Natural killer cell (primary cell): Measurements from ENCODE around the gene PER2. TPM values are rescaled to one million over a fixed set of nuclear protein-coding genes. Genes with fewer than 3 reads are reported as not detected.

Source experiments
- ATAC-seq, 3 donors: fragments of 150-1000 bp in 2 of 3; fragments of 200-7000 bp in 1 of 3; cut with Tn5 transposase; 1 replicate in 1 of 3; 2 replicates in 2 of 3; pipeline ENCODE4 v1.10.0; 2021; ENCODE audit warnings: mild to moderate bottlenecking in 2 of 3, moderate library complexity in 2 of 3
- DNase-seq, 2 donors: peaks; one replicate each; pipeline versions ENCODE4 v3.0.0 to v3.0.0-alpha.2; 2013 to 2021; ENCODE audit warnings: mixed read lengths in 1 of 2
- H3K27ac ChIP-seq: one replicate; pipeline ENCODE4 v1.5.1; 2013; ENCODE audit warnings: mild to moderate bottlenecking, low read length
- H3K27me3 ChIP-seq: one replicate; pipeline ENCODE4 v1.6.1; 2013; ENCODE audit warnings: low read length; ENCODE audit not compliant: control insufficient read depth, insufficient read depth
- H3K36me3 ChIP-seq: one replicate; pipeline ENCODE4 v1.6.1; 2013; ENCODE audit warnings: low read length; ENCODE audit not compliant: control insufficient read depth, insufficient read depth
- H3K4me1 ChIP-seq: one replicate; pipeline ENCODE4 v1.6.1; 2013; ENCODE audit warnings: low read length; ENCODE audit not compliant: control insufficient read depth, insufficient read depth
- H3K4me3 ChIP-seq: one replicate; pipeline ENCODE4 v1.5.1; 2013; ENCODE audit warnings: low read length
- H3K9me3 ChIP-seq: one replicate; pipeline ENCODE4 v1.6.1; 2013; ENCODE audit warnings: low read length; ENCODE audit not compliant: control insufficient read depth, insufficient read depth
- H3K27ac Mint-ChIP-seq, 2 donors: one replicate each; pipeline ENCODE4 v1.8.0; 2022; ENCODE audit warnings: mild to moderate bottlenecking in 2 of 2, mixed read lengths in 2 of 2, moderate library complexity in 1 of 2
- H3K27me3 Mint-ChIP-seq, 2 donors: one replicate each; pipeline ENCODE4 v1.8.0; 2022; ENCODE audit warnings: low read depth in 2 of 2, mixed read lengths in 2 of 2
- H3K36me3 Mint-ChIP-seq: one replicate; pipeline ENCODE4 v1.8.0; 2022; ENCODE audit warnings: mixed read lengths
- H3K4me1 Mint-ChIP-seq, 2 donors: one replicate each; pipeline ENCODE4 v1.8.0; 2022; ENCODE audit warnings: mixed read lengths in 2 of 2
- H3K4me3 Mint-ChIP-seq: one replicate; pipeline ENCODE4 v1.8.0; 2022; ENCODE audit warnings: mild to moderate bottlenecking, moderate library complexity, mixed read lengths
- H3K9me3 Mint-ChIP-seq, 2 donors: one replicate each; pipeline ENCODE4 v1.8.0; 2022; ENCODE audit warnings: mixed read lengths in 2 of 2
- CTCF ChIP-seq: fragments of 200-600 bp; IDR thresholded peaks from one replicate; pipeline ENCODE4 v1.8.0; 2022; ENCODE audit warnings: antibody characterized with exemption
- WGBS: methylation state at CpG from one replicate; pipeline ENCODE4 v1.1.7; 2013; ENCODE audit warnings: missing lambda C conversion rate; ENCODE audit not compliant: insufficient coverage; 5-methylcytosine and 5-hydroxymethylcytosine counted together
- intact Hi-C: fragments of 100-400 bp; cut with micrococcal nuclease; formaldehyde crosslinking; loops from one replicate; pipeline ENCODE4 v1.14.2; 2022
- total RNA-seq, 4 donors: library from RNA; stranded (reverse); fragments of 120-200 nt in 1 of 4; gene quantifications; one replicate each; pipeline versions ENCODE4 v1.2.3 to v1.2.4, GENCODE V29; 2013 to 2022

PER2 gene
- total RNA-seq, 3 donors from 2014 or later (not counting 1 experiment from before 2014, with no cell fraction given) = 26.3 to 32.9 (median 32.6) TPM

GRCh38 chr2:238280083-238280825, 8.2 kb downstream of the PER2 start:
- H3K27ac ChIP-seq = no peak overlapping the region
- H3K27me3 Mint-ChIP-seq = no peaks in the 10 kb centered on the region
- intact Hi-C loops = loop anchor here (10.0 kb wide), 1 partner anchor 315 kb away; the partner anchor contains the start of gene UBE2F
- H3K9me3 Mint-ChIP-seq = no peaks in the 10 kb centered on the region
- H3K9me3 ChIP-seq = no peaks in the 10 kb centered on the region
- WGBS = 94% methylated on average over 12 of the region's 12 CpGs
- H3K27me3 ChIP-seq = no peaks in the 10 kb centered on the region
- DNase-seq (no peak), ATAC-seq (no peak)
- H3K4me3 Mint-ChIP-seq = no peak overlapping the region
- peaks cover 21 to 32% of the 10 kb centered on the region in 2 donors for H3K4me1 Mint-ChIP-seq
- H3K4me1 ChIP-seq = no peaks in the 10 kb centered on the region
- H3K36me3 Mint-ChIP-seq = no peaks in the 10 kb centered on the region
- peaks cover 17% of the 10 kb centered on the region for H3K36me3 ChIP-seq
- H3K27ac Mint-ChIP-seq = no peak overlapping the region
- TF ChIP-seq CTCF = no peak
- H3K4me3 ChIP-seq = no peak overlapping the region

- Histone ChIP-seq H3K27me3 (no peaks in the 10 kb centered on the region), H3K27ac (no peak overlapping the region), H3K9me3 (no peaks in the 10 kb centered on the region), H3K4me1 (no peaks in the 10 kb centered on the region), H3K4me3 (no peak overlapping the region), H3K36me3 (peaks cover 26% of the 10 kb centered on the region)
- ATAC-seq (no peak), DNase-seq (no peak)
- Mint-ChIP-seq H3K4me1 (peaks cover 21 to 32% of the 10 kb centered on the region in 2 donors), H3K9me3 (no peaks in the 10 kb centered on the region), H3K27me3 (no peaks in the 10 kb centered on the region), H3K4me3 (no peak overlapping the region), H3K36me3 (no peaks in the 10 kb centered on the region), H3K27ac (no peak overlapping the region)
- TF ChIP-seq CTCF = no peak
- WGBS = 91% methylated on average over 6 of the region's 6 CpGs
- intact Hi-C loops = no loop called here
Measured at GRCh38 chr2:238279324-238279682, 9.1 kb downstream of the PER2 start.

- Histone ChIP-seq H3K4me1 (no peaks in the 10 kb centered on the region), H3K9me3 (no peaks in the 10 kb centered on the region), H3K27ac (no peak overlapping the region), H3K27me3 (no peaks in the 10 kb centered on the region), H3K4me3 (no peak overlapping the region), H3K36me3 (peaks cover 27% of the 10 kb centered on the region)
- no peak for DNase-seq
- Mint-ChIP-seq H3K4me3 (no peak overlapping the region), H3K4me1 (peaks cover 21 to 32% of the 10 kb centered on the region in 2 donors), H3K9me3 (no peaks in the 10 kb centered on the region), H3K27ac (no peak overlapping the region), H3K27me3 (no peaks in the 10 kb centered on the region), H3K36me3 (no peaks in the 10 kb centered on the region)
- ATAC-seq = no peak
- WGBS = 88% methylated on average over 9 of the region's 9 CpGs
- intact Hi-C loops = no loop called here
- no peak for TF ChIP-seq CTCF
Measured at GRCh38 chr2:238278626-238279323, 9.6 kb downstream of the PER2 start.
